Breast epithelium (tissue), 4 donors: ENCODE results near the gene ARHGAP26. TPM values are rescaled to one million over a fixed set of nuclear protein-coding genes. Genes with fewer than 3 reads are reported as not detected.

Experiments used
- DNase-seq, 2 donors: peaks; one replicate each; pipeline ENCODE4 v3.0.0-alpha.2; 2019; ENCODE audit warnings: low spot score in 2 of 2
- H3K27ac ChIP-seq, 2 donors: fragments of 200-600 bp; sonication (generic) in 1 of 2; one replicate each; pipeline ENCODE4 v1.5.1; 2016 to 2019; ENCODE audit warnings: mild to moderate bottlenecking in 1 of 2
- H3K27me3 ChIP-seq, 2 donors: fragments of 200-600 bp; sonication (generic) in 1 of 2; one replicate each; pipeline versions ENCODE4 v1.5.1 to v1.6.0; 2017 to 2019; ENCODE audit warnings: control low read depth in 1 of 2, mild to moderate bottlenecking in 1 of 2
- H3K36me3 ChIP-seq: fragments of 200-600 bp; one replicate; pipeline ENCODE4 v1.5.1; 2019
- H3K4me1 ChIP-seq, 2 donors: fragments of 200-600 bp; sonication (generic); one replicate each; pipeline ENCODE4 v1.5.1; 2016 to 2019; ENCODE audit warnings: control low read depth in 1 of 2
- H3K4me3 ChIP-seq, 3 donors: fragments of 200-600 bp; sonication (generic); 1 replicate in 2 of 3; 2 replicates in 1 of 3; pipeline ENCODE4 v1.5.1; 2016 to 2019; ENCODE audit warnings: mild to moderate bottlenecking in 3 of 3, moderate library complexity in 2 of 3
- H3K9me3 ChIP-seq, 2 donors: fragments of 200-600 bp; sonication (generic) in 1 of 2; one replicate each; pipeline ENCODE4 v1.5.1; 2016 to 2019; ENCODE audit warnings: control low read depth in 1 of 2
- CTCF ChIP-seq, 3 donors: fragments of 450-650 bp; IDR thresholded peaks; one replicate each; pipeline ENCODE4 v1.5.1; 2016 to 2017; ENCODE audit warnings: antibody characterized with exemption in 3 of 3, mild to moderate bottlenecking in 3 of 3, moderate library complexity in 3 of 3
- POLR2A ChIP-seq: fragments of 450-650 bp; IDR thresholded peaks from one replicate; pipeline ENCODE4 v1.6.1; 2016; ENCODE audit warnings: antibody characterized with exemption, mild to moderate bottlenecking, moderate library complexity
- POLR2AphosphoS5 ChIP-seq, 3 donors: sonication (generic); formaldehyde crosslinking; IDR thresholded peaks; one replicate each; pipeline ENCODE4 v1.6.1; 2017; ENCODE audit warnings: antibody characterized with exemption in 3 of 3
- intact Hi-C: fragments of 100-400 bp; cut with DNase I; formaldehyde crosslinking; loops from one replicate; pipeline ENCODE4 v1.15.1; 2023; ENCODE audit warnings: low total_unique reads
- total RNA-seq, 3 donors: library from RNA; depleted of rRNA; stranded (reverse); fragments of >200 nt; gene quantifications; one replicate each; pipeline ENCODE4 v1.1.0, GENCODE V29; 2016

The ARHGAP26 gene
- total RNA-seq, 3 donors from 2014 or later: 33.1 to 89.0 (median 56.4) TPM

- Histone ChIP-seq H3K9me3 (no peaks in the 10 kb centered on the region), H3K4me3 (no peak overlapping the region), H3K27ac (no peak overlapping the region), H3K27me3 (no peaks in the 10 kb centered on the region), H3K36me3 (no peaks in the 10 kb centered on the region), H3K4me1 (no peaks in the 10 kb centered on the region)
- intact Hi-C loops: loop anchor here (5.0 kb wide), 1 partner anchor 805 kb away; no protein-coding TSS in a partner anchor
- DNase-seq: no peak
- TF ChIP-seq POLR2AphosphoS5 (IDR thresholded peaks at IDR 0.05): no peak
Measured at GRCh38 chr5:143161885-143162540, 391.8 kb downstream of the ARHGAP26 start.

GRCh38 chr5:143162810-143163209, 392.6 kb downstream of the ARHGAP26 start:
- no peak overlapping the region for H3K27ac ChIP-seq
- H3K27me3 ChIP-seq: no peaks in the 10 kb centered on the region

GRCh38 chr5:143164557-143164956, 394.4 kb downstream of the ARHGAP26 start:
- H3K9me3 ChIP-seq: no peaks in the 10 kb centered on the region
- TF ChIP-seq POLR2AphosphoS5 (IDR thresholded peaks at IDR 0.05) (no peak), POLR2A (no peak), CTCF (IDR thresholded peaks at IDR 0.05) (no peak)
- intact Hi-C loops: loop anchor here (5.0 kb wide), 1 partner anchor 803 kb away; no protein-coding TSS in a partner anchor
- no peak for DNase-seq
- H3K27me3 ChIP-seq: no peaks in the 10 kb centered on the region
- H3K4me3 ChIP-seq: no peak overlapping the region
- no peaks in the 10 kb centered on the region for H3K4me1 ChIP-seq
- no peak overlapping the region for H3K27ac ChIP-seq
- no peaks in the 10 kb centered on the region for H3K36me3 ChIP-seq

More at GRCh38 chr5:143162810-143163209, 392.6 kb downstream of the ARHGAP26 start:
- intact Hi-C loops: loop anchor here (5.0 kb wide), 1 partner anchor 804 kb away; no protein-coding TSS in a partner anchor
- DNase-seq: no peak
- Histone ChIP-seq H3K36me3 (no peaks in the 10 kb centered on the region), H3K4me1 (no peaks in the 10 kb centered on the region), H3K4me3 (no peak overlapping the region), H3K9me3 (no peaks in the 10 kb centered on the region)
- TF ChIP-seq POLR2AphosphoS5 (IDR thresholded peaks at IDR 0.05) (no peak), CTCF (IDR thresholded peaks at IDR 0.05) (no peak), POLR2A (no peak)

- no peaks in the 10 kb centered on the region for H3K4me1 ChIP-seq
- no peaks in the 10 kb centered on the region for H3K9me3 ChIP-seq
- no peaks in the 10 kb centered on the region for H3K27me3 ChIP-seq
- no peak for DNase-seq
- H3K4me3 ChIP-seq: no peak overlapping the region
- H3K27ac ChIP-seq: no peak overlapping the region
- no peak for TF ChIP-seq CTCF (IDR thresholded peaks at IDR 0.05)
- no peak for TF ChIP-seq POLR2A
- TF ChIP-seq POLR2AphosphoS5 (IDR thresholded peaks at IDR 0.05): no peak
- intact Hi-C loops: no loop called here
- H3K36me3 ChIP-seq: no peaks in the 10 kb centered on the region
Measured at GRCh38 chr5:143165049-143165880, 395.1 kb downstream of the ARHGAP26 start.

- Histone ChIP-seq H3K36me3 (no peaks in the 10 kb centered on the region), H3K9me3 (no peaks in the 10 kb centered on the region), H3K4me1 (no peaks in the 10 kb centered on the region), H3K27me3 (no peaks in the 10 kb centered on the region), H3K4me3 (no peak overlapping the region), H3K27ac (no peak overlapping the region)
- intact Hi-C loops: no loop called here
- no peak for TF ChIP-seq POLR2A
- TF ChIP-seq CTCF (IDR thresholded peaks at IDR 0.05): no peak
- no peak for TF ChIP-seq POLR2AphosphoS5 (IDR thresholded peaks at IDR 0.05)
- DNase-seq: no peak
Measured at GRCh38 chr5:143166090-143166489, 395.9 kb downstream of the ARHGAP26 start.
